K562 (cell line): ENCODE results near the gene MYL4. TPM values are rescaled to one million over a fixed set of nuclear protein-coding genes. Genes with fewer than 3 reads are reported as not detected.

ENCODE experiments used
- ATAC-seq: fragments of 200-7000 bp; cut with Tn5 transposase; 3 replicates; pipeline ENCODE4 v1.9.1; 2020; ENCODE audit warnings: moderate library complexity
- BruUV-seq: library from RNA; stranded (reverse); fragments of 400-500 nt; replicated peaks from 2 replicates; lab custom pipeline; 2021; lab: Mats Ljungman, UMichigan
- CTCF ChIA-PET: fragments of 300-600 bp; formaldehyde crosslinking; extraction: SDS; loops from one replicate; lab custom pipeline; 2021; ENCODE audit warnings: low intra/inter-chr PET ratio; lab: Yijun Ruan, JAX
- POLR2A ChIA-PET: fragments of 300-600, 350-650 bp; sonication (Branson Sonifier 250); formaldehyde crosslinking; extraction: SDS; loops from one replicate; lab custom pipeline; 2021; ENCODE audit warnings: antibody characterized with exemption, inconsistent platforms; lab: Yijun Ruan, JAX
- DNase-seq, 4 experiments: peaks; one replicate each; pipeline versions ENCODE4 v3.0.0 to v3.0.0-alpha.2; 2011 to 2018; ENCODE audit warnings: low spot score in 3 of 4, mixed read lengths in 3 of 4; ENCODE audit errors: extremely low read depth in 1 of 4
- FAIRE-seq: peaks from 2 replicates; lab custom pipeline; 2011; peaks lifted over from hg19 to GRCh38; lab: Jason Lieb, UNC
- H2AFZ ChIP-seq: 2 replicates; pipeline ENCODE4 v1.6.0; 2011; ENCODE audit warnings: low read depth, low read length, control low read depth, inconsistent platforms
- H3K27ac ChIP-seq: fragments of 200-600 bp; 3 replicates; pipeline ENCODE4 v1.8.0; 2011; ENCODE audit warnings: low read depth, mild to moderate bottlenecking, control low read depth, inconsistent platforms, low read length, moderate library complexity, mixed read lengths; ENCODE audit errors: extremely low read depth
- H3K27me3 ChIP-seq, 2 experiments: fragments of 300-600 bp in 1 of 2; 2 replicates in 1 of 2; 3 replicates in 1 of 2; pipeline versions ENCODE4 v1.6.0 to v1.8.0; 2011; ENCODE audit warnings: inconsistent platforms in 2 of 2, low read length in 2 of 2, mild to moderate bottlenecking in 1 of 2, mixed read lengths in 1 of 2, moderate library complexity in 1 of 2; ENCODE audit not compliant: control insufficient read depth in 2 of 2, insufficient read depth in 2 of 2
- H3K36me3 ChIP-seq: fragments of 300-600 bp; 3 replicates; pipeline ENCODE4 v1.8.0; 2011; ENCODE audit warnings: mild to moderate bottlenecking, low read length, inconsistent platforms; ENCODE audit not compliant: control insufficient read depth, insufficient read depth
- H3K4me1 ChIP-seq, 2 experiments: fragments of 200-600 bp in 1 of 2; replicated peaks in 1 of 2; 2 replicates in 1 of 2; 3 replicates in 1 of 2; pipeline versions ENCODE4 v1.5.1 to v1.8.0; 2011; ENCODE audit warnings: inconsistent platforms in 2 of 2, low read length in 2 of 2, mild to moderate bottlenecking in 1 of 2, mixed read lengths in 1 of 2, moderate library complexity in 1 of 2; ENCODE audit not compliant: control insufficient read depth in 2 of 2, insufficient read depth in 2 of 2
- H3K4me2 ChIP-seq: 2 replicates; pipeline ENCODE4 v1.6.1; 2011; ENCODE audit warnings: low read length, control low read depth, inconsistent platforms, mixed read lengths; ENCODE audit not compliant: insufficient read depth
- H3K4me3 ChIP-seq: fragments of 200-600 bp; sonication (generic), shearing (Covaris generic); 2 replicates; pipeline ENCODE4 v1.5.1; 2016; ENCODE audit warnings: control low read depth, inconsistent platforms
- H3K79me2 ChIP-seq: fragments of 200-600 bp; 3 replicates; pipeline ENCODE4 v1.8.0; 2011; ENCODE audit warnings: low read length, inconsistent platforms; ENCODE audit not compliant: control insufficient read depth, insufficient read depth
- H3K9ac ChIP-seq, 2 experiments: 2 replicates each; pipeline versions ENCODE4 v1.6.0 to v1.6.1; 2011; ENCODE audit warnings: low read depth in 2 of 2, low read length in 2 of 2, control low read depth in 1 of 2, inconsistent platforms in 1 of 2, mild to moderate bottlenecking in 1 of 2, mixed read lengths in 1 of 2; ENCODE audit not compliant: insufficient read depth in 1 of 2
- H3K9me1 ChIP-seq: one replicate; pipeline ENCODE4 v1.6.0; 2011; ENCODE audit warnings: inconsistent platforms, mild to moderate bottlenecking, low read length, moderate library complexity; ENCODE audit not compliant: control insufficient read depth, insufficient read depth
- H3K9me3 ChIP-seq: replicated peaks from 2 replicates; pipeline ENCODE4 v1.5.1; 2011; ENCODE audit warnings: low read depth, low read length, inconsistent platforms; ENCODE audit not compliant: control insufficient read depth, insufficient read depth
- H4K20me1 ChIP-seq: replicated peaks from 2 replicates; pipeline ENCODE4 v1.6.1; 2011; ENCODE audit warnings: low read length, inconsistent platforms, mixed read lengths; ENCODE audit not compliant: control insufficient read depth, insufficient read depth
- COPS2 ChIP-seq: fragments of 450-650 bp; conservative IDR thresholded peaks from 2 replicates; pipeline ENCODE4 v1.6.1; 2016; ENCODE audit warnings: mild to moderate bottlenecking, moderate library complexity
- NFIC ChIP-seq: fragments of 450-650 bp; IDR thresholded peaks from 2 replicates; pipeline ENCODE4 v1.6.1; 2017; ENCODE audit warnings: mild to moderate bottlenecking, inconsistent platforms
- SMARCE1 ChIP-seq: fragments of 450-650 bp; IDR thresholded peaks from 2 replicates; pipeline ENCODE4 v1.7.1; 2016; ENCODE audit warnings: mild to moderate bottlenecking
- ZNF766 ChIP-seq: fragments of 200-800 bp; sonication (Bioruptor generic); conservative IDR thresholded peaks from 2 replicates; pipeline ENCODE4 v1.6.1; 2016; ENCODE audit warnings: missing genetic modification characterization, missing compliant biosample characterization
- WGBS: fragments of 100-300 bp; shearing (Covaris generic); methylation state at CpG from one replicate; pipeline ENCODE4 v1.1.6; 2016; ENCODE audit warnings: low coverage, mixed read lengths; ENCODE audit not compliant: insufficient coverage; ENCODE audit errors: missing lambda C conversion rate; 5-methylcytosine and 5-hydroxymethylcytosine counted together
- in situ Hi-C: fragments of 300-500 bp; cut with MboI; formaldehyde crosslinking; loops from 4 replicates; pipeline ENCODE4 v1.15.0; 2018; ENCODE audit warnings: inconsistent platforms, mixed read lengths
- intact Hi-C: fragments of 100-400 bp; cut with micrococcal nuclease; formaldehyde crosslinking; loops from 2 replicates; pipeline ENCODE4 v1.14.2; 2022
- polyA plus RNA-seq, 8 experiments: library from polyadenylated mRNA; depleted of rRNA in 4 of 8; stranded (reverse) in 5 of 8; unstranded in 3 of 8; fragments of >200 nt; fragmentation: Nextera tagmentation in 2 of 8; fragmentation: Illumina TruSeq in 1 of 8; extraction: Ambion mirVana in 2 of 8; extraction: Trizol in 1 of 8; gene quantifications; 2 replicates each; pipeline versions ENCODE4 v1.2.1 to v1.2.3, GENCODE V29; 2011 to 2014; ENCODE audit warnings: inconsistent platforms in 1 of 8, missing spikeins in 1 of 8
- total RNA-seq, 7 experiments: library from RNA; depleted of rRNA in 6 of 7; stranded (reverse); fragments of >200 nt in 6 of 7; fragmentation: Illumina TruSeq in 2 of 7; extraction: Trizol in 2 of 7; gene quantifications; 2 replicates each; pipeline versions ENCODE4 v1.2.1 to v1.2.3, GENCODE V29; 2011 to 2021; ENCODE audit warnings: low replicate concordance in 1 of 7

The MYL4 gene
- total and polyA plus RNA-seq, 9 of the 15 experiments (the other 6 are each of a cell fraction or from before 2014, with no cell fraction given), result 117 to 423 (median 221) TPM

GRCh38 chr17:47225911-47226688 is 17.0 kb downstream of the MYL4 start (continued):
- TF ChIP-seq SMARCE1 (0 out of 2 replicates have a peak, but pooled peaks have one; percentile 4), ZNF766 (CRISPR knock-in tag) (no peak)

DNA sequence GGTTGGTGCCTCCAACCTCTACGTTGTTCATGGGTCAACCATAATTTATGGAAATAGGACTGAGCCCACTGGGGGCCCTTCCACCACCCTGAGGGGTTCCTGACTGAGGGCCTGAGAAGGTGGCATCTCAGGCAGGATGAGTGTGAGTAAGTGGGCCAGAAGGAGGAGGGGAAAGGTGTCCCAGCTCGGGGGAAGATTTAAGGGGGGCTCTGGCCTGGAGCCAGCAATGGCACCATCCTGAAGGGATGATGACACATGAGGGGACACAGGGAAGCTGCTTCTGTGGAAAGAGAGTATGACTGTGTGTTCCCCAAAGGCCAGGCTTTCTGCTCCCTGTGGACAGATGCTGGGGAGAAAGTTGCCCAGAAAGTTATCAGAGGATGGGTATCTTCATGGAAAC is 18.7 kb downstream of the MYL4 start:
- Histone ChIP-seq H3K9me3 (peaks cover 20% of the 10 kb centered on the region), H3K27ac (no peak overlapping the region), H2AFZ (no peak overlapping the region), H3K9me1 (no peaks in the 10 kb centered on the region), H3K27me3 (no peaks in the 10 kb centered on the region), H3K36me3 (peaks cover 17% of the 10 kb centered on the region), H4K20me1 (no peaks in the 10 kb centered on the region), H3K9ac (no peak overlapping the region), H3K4me2 (no peak overlapping the region), H3K79me2 (no peaks in the 10 kb centered on the region), H3K4me1 (peaks cover 10 to 29% of the 10 kb centered on the region in 2 experiments; a peak in 4 of 5 replicates), H3K4me3 (no peak overlapping the region)
- intact Hi-C loops, result no loop called here
- DNase-seq (no peak), FAIRE-seq (no peak), ATAC-seq (no peak)
- TF ChIP-seq NFIC (peak; percentile 63), COPS2 (no peak)
- in situ Hi-C loops, result loop anchor here (10.0 kb wide), 1 partner anchor 387 kb away; no protein-coding TSS in a partner anchor
- ChIA-PET POLR2A (interaction anchor here (0.7 kb wide), 1 partner anchor 125 kb away, joined by 3 read pairs; no protein-coding TSS in a partner anchor), CTCF (no interaction called here)
- no TSS peak for BruUV-seq
- 56% methylated on average over 2 of the region's 2 CpGs for WGBS
